Ammon's horn (tissue), 1 donor: Measurements from ENCODE around the gene IMPA2.
"Not testable (repeated sequence)": the region's sequence is repeated elsewhere in the genome, so short reads cannot be mapped to it uniquely, and the experiment has no call there.

ENCODE experiments used
- DNase-seq: peaks from one replicate; pipeline ENCODE4 v3.0.0-alpha.2; 2016; ENCODE audit warnings: low spot score

Gene IMPA2

GRCh38 chr18:12029786-12030584, 48.7 kb downstream of the IMPA2 start:
- no peak for DNase-seq

- DNase-seq: no peak
Observed at GRCh38 chr18:12030670-12031069, 49.4 kb downstream of the IMPA2 start.

- DNase-seq: no peak
Observed at GRCh38 chr18:12031181-12031580, 49.9 kb downstream of the IMPA2 start.

GRCh38 chr18:12031846-12032245, 50.5 kb downstream of the IMPA2 start:
- DNase-seq: no peak

- no peak for DNase-seq
Observed at GRCh38 chr18:12032786-12033642, 51.7 kb downstream of the IMPA2 start.

GRCh38 chr18:12033643-12034025, 52.3 kb downstream of the IMPA2 start:
- no peak for DNase-seq

- DNase-seq: peak; percentile 34
Observed at GRCh38 chr18:12034241-12035100, 53.2 kb downstream of the IMPA2 start.

GRCh38 chr18:12035481-12035880, 54.2 kb downstream of the IMPA2 start:
- DNase-seq: no peak

GRCh38 chr18:12036201-12036751, 55.0 kb downstream of the IMPA2 start:
- no peak for DNase-seq

GRCh38 chr18:12038082-12038638, 56.9 kb downstream of the IMPA2 start:
- DNase-seq: peak; percentile 27

- peak; percentile 88 for DNase-seq
Observed at GRCh38 chr18:12038639-12039539, 57.6 kb downstream of the IMPA2 start.

- DNase-seq: not testable (repeated sequence)
Observed at GRCh38 chr18:12039540-12039930, 58.2 kb downstream of the IMPA2 start.

- DNase-seq: no peak
Observed at GRCh38 chr18:12041561-12041960, 60.3 kb downstream of the IMPA2 start.

GRCh38 chr18:12043811-12044210, 62.5 kb downstream of the IMPA2 start:
- no peak for DNase-seq

- DNase-seq: no peak
Observed at GRCh38 chr18:12044591-12044990, 63.3 kb downstream of the IMPA2 start.

GRCh38 chr18:12046046-12046750, 64.9 kb downstream of the IMPA2 start:
- no peak for DNase-seq

- DNase-seq: no peak
Observed at GRCh38 chr18:12046751-12047335, 65.5 kb downstream of the IMPA2 start.

- no peak for DNase-seq
Observed at GRCh38 chr18:12048010-12048826, 66.9 kb downstream of the IMPA2 start.

GRCh38 chr18:12048827-12049175, 67.5 kb downstream of the IMPA2 start:
- DNase-seq: no peak
